ENCODE measurements around the gene DNAJA3.

DNA sequence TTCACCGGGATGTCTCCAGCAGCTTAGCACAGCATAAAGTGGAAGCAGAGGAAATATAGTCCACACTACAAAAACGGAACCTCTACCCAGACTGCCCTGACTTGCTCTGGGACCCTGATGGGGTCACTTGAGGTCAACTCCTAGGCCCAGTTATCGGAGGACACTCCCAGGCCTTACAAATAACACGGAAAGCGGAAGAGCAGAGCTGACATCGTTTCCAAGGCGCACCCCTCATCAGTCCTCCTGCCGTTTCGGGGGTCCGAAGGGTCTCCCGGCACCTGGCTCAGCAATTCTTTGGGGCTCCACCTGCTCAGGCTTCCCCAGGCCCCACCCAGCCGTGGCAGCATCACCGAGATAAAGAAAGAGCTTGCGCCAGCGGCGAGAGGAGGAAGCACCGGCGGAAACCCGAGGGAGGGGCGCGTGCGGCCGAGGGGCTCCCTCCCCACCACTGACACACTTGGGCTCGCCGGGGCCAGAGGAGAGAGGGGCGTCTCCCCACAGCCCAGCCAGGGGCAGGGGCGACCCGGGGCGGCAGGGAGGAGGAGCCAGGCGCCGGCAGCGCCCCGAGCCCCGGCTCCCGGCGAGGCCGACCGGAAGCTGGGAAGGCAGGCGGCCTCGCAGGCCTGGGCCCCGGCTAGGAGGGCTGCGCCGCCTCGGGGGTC, 10.0 kb upstream of the DNAJA3 start:
- TF ChIP-seq EZH2 (IDR thresholded peaks at IDR 0.05; ENCODE audit: insufficient read depth, poor library complexity, severe bottlenecking) = no peak
- no peak for TF ChIP-seq EZH2phosphoT487 (IDR thresholded peaks at IDR 0.05; ENCODE audit: insufficient read depth, low read depth)
